HG02763 (cell line): Measurements from ENCODE around the gene DPP10.
"Not testable (repeated sequence)": the region's sequence is repeated elsewhere in the genome, so short reads cannot be mapped to it uniquely, and the experiment has no call there.

Experiments
- ATAC-seq: cut with Tn5 transposase; IDR thresholded peaks from one replicate; pipeline ENCODE4 v1.9.1; 2021; ENCODE audit warnings: mild to moderate bottlenecking, moderate library complexity; ENCODE audit not compliant: unreplicated experiment

DPP10 gene

GRCh38 chr2:114709936-114710850, 267.8 kb downstream of the DPP10 start:
- no peak for ATAC-seq

- no peak for ATAC-seq
These were observed 271.9 kb downstream of the DPP10 start for GRCh38 chr2:114714313-114714712.

- ATAC-seq = no peak
These were observed 274.6 kb downstream of the DPP10 start for GRCh38 chr2:114717049-114717448.

DNA sequence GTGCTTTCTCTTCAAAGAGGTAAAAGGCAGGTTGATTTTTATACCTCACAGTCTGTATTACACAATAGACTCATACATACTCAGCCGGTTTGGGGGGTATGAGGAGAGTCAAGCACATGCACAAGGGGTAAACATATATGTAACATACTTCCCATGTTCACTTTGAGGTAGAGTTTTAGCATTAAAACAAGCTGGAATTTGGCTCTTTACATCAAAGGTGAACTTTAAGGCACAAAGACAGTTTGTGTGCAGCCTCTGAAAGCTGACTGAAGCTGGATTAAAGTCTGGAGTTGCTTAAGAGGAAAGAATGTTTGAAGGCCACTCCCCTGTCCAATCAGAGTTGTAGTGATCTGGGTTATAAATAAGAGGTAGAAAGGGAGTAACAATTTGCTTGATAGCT, 282.0 kb downstream of the DPP10 start:
- no peak for ATAC-seq

GRCh38 chr2:114727012-114727411, 284.6 kb downstream of the DPP10 start:
- ATAC-seq = no peak

- no peak for ATAC-seq
These were observed 285.9 kb downstream of the DPP10 start for GRCh38 chr2:114728372-114728771.

DNA sequence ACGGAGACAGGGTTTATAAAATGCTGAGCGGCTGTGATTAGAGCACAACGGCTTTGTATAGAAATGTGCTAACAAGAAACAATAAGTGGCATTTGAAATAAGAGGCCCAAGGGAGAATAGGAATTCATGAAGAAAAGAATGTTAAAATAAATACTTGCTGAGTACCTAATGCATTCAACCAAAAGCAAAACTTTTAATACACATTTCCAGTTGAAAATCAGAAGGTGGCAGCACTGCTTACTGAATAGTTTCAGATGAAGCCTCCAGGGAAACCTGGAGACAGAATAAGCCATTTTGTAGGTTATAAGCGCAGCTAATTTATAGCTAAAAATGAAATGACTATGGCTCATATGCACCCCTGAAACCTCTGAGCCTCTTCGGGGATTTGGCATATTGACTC, 286.6 kb downstream of the DPP10 start:
- ATAC-seq = no peak

DNA sequence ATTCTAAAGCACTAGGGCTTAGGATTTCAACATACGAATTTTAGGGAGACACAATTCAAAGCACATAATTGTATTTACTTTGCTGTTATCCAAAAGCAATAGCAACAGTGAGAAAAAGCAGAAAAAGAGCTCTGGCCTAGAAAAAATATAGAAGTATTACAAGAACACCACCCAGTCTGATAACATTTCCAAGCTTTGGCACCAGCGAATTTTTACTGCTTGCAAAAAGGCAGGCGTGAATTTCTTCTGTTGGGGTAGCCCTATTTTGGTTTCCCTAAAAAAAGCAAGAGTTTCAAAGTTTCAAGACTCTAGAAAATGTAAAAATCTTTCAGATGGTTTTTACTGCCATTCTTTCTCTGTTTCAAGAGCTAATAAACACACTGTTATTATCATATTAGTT, 292.7 kb downstream of the DPP10 start:
- ATAC-seq = no peak

- ATAC-seq = no peak
These were observed 299.8 kb downstream of the DPP10 start for GRCh38 chr2:114742245-114742644.

DNA sequence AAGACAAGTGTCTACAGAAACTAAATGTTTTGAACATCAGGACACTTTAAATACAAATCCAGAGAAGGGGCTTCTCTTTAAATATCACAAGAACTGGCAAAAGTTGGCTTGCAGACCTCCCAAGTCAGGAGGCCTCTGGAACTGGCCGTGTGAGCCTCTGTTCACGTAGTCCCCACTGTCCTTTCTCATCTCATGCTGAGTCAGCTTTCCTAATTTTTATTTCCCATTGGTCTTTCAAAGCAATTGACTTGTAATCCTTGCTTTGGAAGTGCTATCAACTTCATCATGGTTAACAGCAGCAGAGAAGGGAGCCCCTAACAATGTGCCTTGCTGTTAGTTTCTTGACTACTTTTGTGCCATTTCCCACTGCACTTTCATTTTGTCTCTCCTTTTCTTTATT, 303.3 kb downstream of the DPP10 start:
- no peak for ATAC-seq

GRCh38 chr2:114748175-114748574, 305.7 kb downstream of the DPP10 start:
- not testable (repeated sequence) for ATAC-seq

DNA sequence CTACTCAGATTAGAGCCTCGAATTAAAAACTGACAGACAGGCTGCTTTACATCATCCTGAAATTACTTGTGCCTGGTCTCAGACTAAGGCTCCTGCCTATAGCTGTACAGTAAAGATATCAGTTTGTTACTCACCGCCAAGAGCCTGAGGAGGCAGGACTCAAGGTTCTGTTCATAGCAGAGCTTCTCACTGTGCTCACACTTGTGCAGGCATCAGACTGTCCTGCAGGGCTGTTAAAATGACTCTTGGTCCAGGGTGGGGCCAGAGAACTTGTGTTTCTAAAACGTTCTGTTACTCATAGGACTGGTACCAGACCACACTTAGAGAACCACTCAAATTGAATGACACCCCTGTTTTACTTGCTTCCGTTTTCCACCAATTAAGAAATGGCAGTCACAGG, 310.0 kb downstream of the DPP10 start:
- no peak for ATAC-seq

- ATAC-seq = no peak
These were observed 310.7 kb downstream of the DPP10 start for GRCh38 chr2:114753145-114753544.

DNA sequence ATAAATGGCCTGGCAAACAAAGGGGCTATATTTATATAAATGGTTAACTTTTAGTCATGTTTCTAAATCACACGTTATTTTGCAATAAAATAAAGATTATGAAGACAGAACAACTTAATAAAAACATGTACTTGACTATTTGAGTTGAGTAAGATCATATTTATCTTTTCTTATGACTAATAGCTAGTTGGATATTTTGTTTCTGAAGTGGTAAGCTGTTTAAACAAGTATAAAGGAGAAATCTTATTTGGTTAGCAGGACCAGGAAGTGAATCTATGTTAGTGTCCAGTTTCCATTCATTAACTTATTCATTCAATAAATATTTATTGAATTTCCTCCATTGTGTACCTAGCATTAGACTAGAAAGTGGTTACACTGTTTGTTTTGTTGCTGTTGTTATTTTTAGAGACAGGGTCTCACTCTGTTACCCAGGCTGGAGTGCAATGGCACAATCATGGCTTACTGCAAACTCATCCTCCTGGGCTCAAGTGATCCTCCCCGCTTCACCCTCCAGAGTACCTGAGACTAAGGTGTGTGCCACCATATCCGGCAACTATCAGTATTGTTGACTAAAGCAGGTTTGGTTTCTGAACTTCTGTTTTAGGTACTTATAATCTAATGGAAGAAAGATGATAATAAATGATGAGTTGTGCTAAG, 312.6 kb downstream of the DPP10 start:
- ATAC-seq = no peak

DNA sequence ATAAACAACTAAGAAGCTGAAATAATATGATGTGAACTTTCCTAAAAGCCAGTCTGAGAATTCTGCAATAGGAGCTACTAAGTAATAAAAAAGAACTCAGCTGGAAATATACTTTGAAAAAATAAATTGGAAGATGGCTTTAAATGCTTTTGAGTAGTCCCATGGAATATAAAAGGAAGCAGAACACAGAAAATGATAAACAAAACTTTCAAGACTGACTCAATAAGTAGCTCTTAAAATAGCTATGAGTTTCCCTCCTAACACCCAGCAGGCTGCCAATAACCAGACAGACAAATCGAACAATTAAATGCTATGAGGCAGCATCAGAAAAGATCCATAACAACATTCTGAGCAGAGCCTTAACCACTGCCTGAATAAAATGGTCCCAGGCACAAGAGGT, 319.9 kb downstream of the DPP10 start:
- no peak for ATAC-seq

DNA sequence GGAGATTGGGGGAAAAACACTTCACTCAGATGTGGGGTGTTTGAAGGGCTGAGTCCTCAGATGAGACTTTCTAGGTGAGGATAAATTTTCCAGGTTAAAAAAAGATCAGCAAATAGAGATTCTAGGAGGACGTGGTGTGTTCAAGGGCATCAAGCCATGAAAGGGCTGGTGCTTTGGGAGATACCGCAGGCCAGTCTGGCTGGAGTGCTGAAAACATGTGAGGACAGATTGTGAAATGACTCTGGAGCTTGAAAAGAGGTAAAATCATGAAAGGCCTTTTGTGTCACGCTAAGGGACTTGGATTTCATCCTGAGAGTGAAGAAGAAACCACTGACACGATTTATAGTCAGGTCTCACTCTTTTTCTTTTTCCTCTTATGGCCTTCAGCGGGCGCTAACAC, 320.5 kb downstream of the DPP10 start:
- no peak for ATAC-seq

DNA sequence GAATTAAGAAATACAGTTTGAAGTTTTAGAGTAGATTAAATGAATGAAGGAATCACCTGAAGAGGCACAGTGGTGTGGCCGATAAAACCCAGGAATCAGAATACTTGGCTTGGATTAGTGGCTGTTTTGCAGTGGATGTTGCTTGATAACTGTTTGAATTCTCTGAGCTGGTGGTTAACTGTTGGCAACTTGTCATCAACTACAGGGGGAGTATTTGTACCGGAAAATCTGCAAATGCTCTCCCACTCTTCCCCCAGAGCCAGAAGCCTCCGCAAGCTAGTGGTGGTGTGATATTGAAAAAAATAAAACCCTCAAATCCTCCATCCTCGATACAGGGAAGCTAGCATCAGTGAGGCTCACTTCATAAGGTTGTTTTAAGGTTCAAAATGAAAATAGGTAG, 326.7 kb downstream of the DPP10 start:
- no peak for ATAC-seq

DNA sequence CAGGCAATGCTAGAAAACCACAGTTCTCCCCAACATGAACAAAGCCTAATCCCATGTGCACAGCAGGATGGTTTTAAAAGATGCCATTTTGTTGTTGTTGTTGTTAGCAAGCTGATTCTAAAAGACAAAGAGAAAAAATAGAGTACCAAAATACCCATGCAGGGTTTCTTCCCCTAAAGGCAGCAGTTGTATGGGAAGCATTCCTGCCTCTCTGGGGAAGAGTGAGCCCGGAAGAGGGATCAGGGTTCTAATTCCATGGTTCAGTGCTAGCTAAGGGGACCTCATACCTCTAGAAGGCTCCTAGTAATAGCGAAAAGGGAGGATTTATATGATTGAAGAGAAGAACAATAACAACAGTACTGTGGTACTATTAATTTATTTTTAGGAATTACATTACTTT, 327.6 kb downstream of the DPP10 start:
- no peak for ATAC-seq

GRCh38 chr2:114784046-114784445, 341.6 kb downstream of the DPP10 start:
- no peak for ATAC-seq

- no peak for ATAC-seq
These were observed 342.6 kb downstream of the DPP10 start for GRCh38 chr2:114784890-114785583.

DNA sequence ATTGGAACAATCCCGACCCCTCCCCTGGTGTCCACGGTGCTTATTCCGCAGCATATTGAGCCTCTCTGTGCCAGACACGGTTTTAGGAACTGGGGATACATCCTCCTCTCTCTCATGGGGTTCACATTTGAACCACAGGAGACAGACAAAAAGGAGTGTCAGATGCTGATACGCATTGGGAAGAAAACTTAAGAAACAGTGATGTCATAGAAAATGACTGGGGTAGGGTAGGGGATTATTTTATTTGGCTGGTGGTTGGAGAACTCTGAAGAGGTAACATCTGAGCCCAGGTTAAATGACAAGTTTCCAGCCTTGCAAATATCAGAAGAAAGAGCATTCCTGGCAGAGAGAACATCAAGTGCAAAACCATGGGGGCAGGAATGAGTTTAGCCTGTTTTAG, 344.5 kb downstream of the DPP10 start:
- ATAC-seq = no peak

GRCh38 chr2:114787486-114787885, 345.0 kb downstream of the DPP10 start:
- no peak for ATAC-seq
